IMR-90 (cell line): ENCODE results near the gene NTM. TPM values are rescaled to one million over a fixed set of nuclear protein-coding genes. Genes with fewer than 3 reads are reported as not detected.

Experiments
- ATAC-seq: fragments of 200-7000 bp; cut with Tn5 transposase; 2 replicates; pipeline ENCODE4 v1.9.1; 2020; ENCODE audit warnings: low read depth, mild to moderate bottlenecking, moderate library complexity
- BruUV-seq: library from RNA; stranded (reverse); fragments of 400-500 nt; replicated peaks from 2 replicates; lab custom pipeline; 2021; lab: Mats Ljungman, UMichigan
- CTCF ChIA-PET: fragments of 300-600 bp; formaldehyde crosslinking; extraction: SDS; loops from one replicate; lab custom pipeline; 2021; ENCODE audit warnings: antibody characterized with exemption; lab: Yijun Ruan, JAX
- POLR2A ChIA-PET: fragments of 300-600 bp; sonication (Branson Sonifier 250); formaldehyde crosslinking; loops from one replicate; lab custom pipeline; 2022; ENCODE audit warnings: antibody characterized with exemption; ENCODE audit not compliant: unreplicated experiment; lab: Charles Lee
- DNase-seq: peaks from one replicate; pipeline ENCODE4 v3.0.0; 2013
- H2AFZ ChIP-seq: replicated peaks from 2 replicates; pipeline ENCODE3; 2013; ENCODE audit warnings: low read length, mild to moderate bottlenecking; ENCODE audit not compliant: poor library complexity
- H2AK5ac ChIP-seq: 2 replicates; pipeline ENCODE4 v1.6.1; 2013; ENCODE audit warnings: low read depth, low read length, inconsistent platforms
- H2AK9ac ChIP-seq: replicated peaks from 2 replicates; pipeline ENCODE3; 2013; ENCODE audit warnings: mild to moderate bottlenecking, low read depth, low read length, moderate library complexity; ENCODE audit not compliant: poor library complexity
- H2BK120ac ChIP-seq: 2 replicates; pipeline ENCODE4 v1.6.1; 2013; ENCODE audit warnings: low read depth, low read length, inconsistent platforms
- H2BK15ac ChIP-seq: 3 replicates; pipeline ENCODE4 v1.6.1; 2013; ENCODE audit warnings: low read depth, low read length, inconsistent platforms
- H2BK20ac ChIP-seq: 2 replicates; pipeline ENCODE4 v1.6.1; 2013; ENCODE audit warnings: low read depth, mild to moderate bottlenecking, inconsistent platforms, low read length, moderate library complexity
- H2BK5ac ChIP-seq: 2 replicates; pipeline ENCODE4 v1.6.1; 2013; ENCODE audit warnings: mild to moderate bottlenecking, low read depth, low read length, inconsistent platforms; ENCODE audit not compliant: poor library complexity, severe bottlenecking
- H3K14ac ChIP-seq: replicated peaks from 2 replicates; pipeline ENCODE4 v1.6.1; 2013; ENCODE audit warnings: low read depth, low read length, inconsistent platforms
- H3K18ac ChIP-seq: 2 replicates; pipeline ENCODE4 v1.6.1; 2013; ENCODE audit warnings: low read depth, low read length, control low read depth
- H3K23ac ChIP-seq: 2 replicates; pipeline ENCODE4 v1.6.1; 2013; ENCODE audit warnings: low read depth, low read length, inconsistent platforms
- H3K27ac ChIP-seq: 2 replicates; pipeline ENCODE4 v1.5.1; 2013; ENCODE audit warnings: mild to moderate bottlenecking, control low read depth, low read length; ENCODE audit not compliant: insufficient read depth
- H3K27me3 ChIP-seq: 2 replicates; pipeline ENCODE4 v1.6.1; 2013; ENCODE audit warnings: low read length; ENCODE audit not compliant: control insufficient read depth, insufficient read depth
- H3K36me3 ChIP-seq: 2 replicates; pipeline ENCODE4 v1.6.1; 2013; ENCODE audit warnings: low read length, mixed read lengths; ENCODE audit not compliant: control insufficient read depth, insufficient read depth
- H3K4ac ChIP-seq: 2 replicates; pipeline ENCODE4 v1.6.1; 2013; ENCODE audit warnings: low read depth, low read length, inconsistent platforms
- H3K4me1 ChIP-seq: 2 replicates; pipeline ENCODE4 v1.6.1; 2013; ENCODE audit warnings: low read length, mixed read lengths; ENCODE audit not compliant: control insufficient read depth, insufficient read depth
- H3K4me2 ChIP-seq: 2 replicates; pipeline ENCODE4 v1.6.1; 2013; ENCODE audit warnings: low read depth, mild to moderate bottlenecking, control low read depth, low read length, moderate library complexity
- H3K4me3 ChIP-seq: 2 replicates; pipeline ENCODE4 v1.5.1; 2013; ENCODE audit warnings: low read depth, mild to moderate bottlenecking, control low read depth, low read length, moderate library complexity; ENCODE audit not compliant: insufficient read depth
- H3K56ac ChIP-seq: 2 replicates; pipeline ENCODE4 v1.6.1; 2013; ENCODE audit warnings: low read length, inconsistent platforms; ENCODE audit not compliant: insufficient read depth; ENCODE audit errors: extremely low read depth
- H3K79me1 ChIP-seq, 2 experiments: 2 replicates each; pipeline ENCODE4 v1.6.1; 2013; ENCODE audit warnings: low read length in 2 of 2, inconsistent platforms in 1 of 2, low read depth in 1 of 2
- H3K9ac ChIP-seq: 2 replicates; pipeline ENCODE4 v1.6.1; 2013; ENCODE audit warnings: low read depth, low read length, control low read depth
- H3K9me1 ChIP-seq: 2 replicates; pipeline ENCODE4 v1.6.1; 2013; ENCODE audit warnings: low read length, inconsistent platforms; ENCODE audit not compliant: insufficient read depth
- H3K9me3 ChIP-seq: 2 replicates; pipeline ENCODE4 v1.6.1; 2013; ENCODE audit warnings: low read length; ENCODE audit not compliant: control insufficient read depth, insufficient read depth
- H4K20me1 ChIP-seq: 2 replicates; pipeline ENCODE4 v1.6.1; 2013; ENCODE audit warnings: low read length, inconsistent platforms; ENCODE audit not compliant: insufficient read depth
- H4K5ac ChIP-seq: 2 replicates; pipeline ENCODE4 v1.6.1; 2013; ENCODE audit warnings: mild to moderate bottlenecking, low read depth, low read length, control low read depth
- H4K8ac ChIP-seq, 2 experiments: 2 replicates each; pipeline ENCODE4 v1.6.1; 2013; ENCODE audit warnings: low read depth in 2 of 2, low read length in 2 of 2, control low read depth in 1 of 2, inconsistent platforms in 1 of 2
- H4K91ac ChIP-seq: 2 replicates; pipeline ENCODE4 v1.6.1; 2013; ENCODE audit warnings: low read depth, low read length, inconsistent platforms; ENCODE audit not compliant: insufficient read depth
- BHLHE40 ChIP-seq: fragments of 150-350 bp; IDR thresholded peaks from 2 replicates; pipeline ENCODE4 v1.6.1; 2016; ENCODE audit warnings: mild to moderate bottlenecking, low read depth, low read length
- CEBPB ChIP-seq: IDR thresholded peaks from 2 replicates; pipeline ENCODE4 v1.6.1; 2012; ENCODE audit warnings: low read depth, low read length, improper control_type of control experiment
- CHD1 ChIP-seq: IDR thresholded peaks from 2 replicates; pipeline ENCODE4 v1.6.1; 2012; ENCODE audit warnings: low read depth, low read length, improper control_type of control experiment
- FOS ChIP-seq: fragments of 150-350 bp; IDR thresholded peaks from 2 replicates; pipeline ENCODE4 v1.6.1; 2016; ENCODE audit warnings: low read depth, low read length
- MAZ ChIP-seq: IDR thresholded peaks from 2 replicates; pipeline ENCODE4 v1.6.1; 2012; ENCODE audit warnings: low read depth, mild to moderate bottlenecking, low read length, improper control_type of control experiment, moderate library complexity, borderline replicate concordance
- NFE2L2 ChIP-seq: fragments of 150-350 bp; IDR thresholded peaks from 2 replicates; pipeline ENCODE4 v1.6.1; 2016; ENCODE audit warnings: low read depth, mild to moderate bottlenecking, low read length
- POLR2A ChIP-seq: IDR thresholded peaks from 2 replicates; pipeline ENCODE4 v1.6.1; 2012; ENCODE audit warnings: mild to moderate bottlenecking, low read depth, low read length
- RAD21 ChIP-seq: IDR thresholded peaks from 2 replicates; pipeline ENCODE4 v1.6.1; 2012; ENCODE audit warnings: low read length, improper control_type of control experiment
- RCOR1 ChIP-seq: IDR thresholded peaks from 2 replicates; pipeline ENCODE4 v1.6.1; 2012; ENCODE audit warnings: mild to moderate bottlenecking, low read length, improper control_type of control experiment; ENCODE audit not compliant: insufficient replicate concordance
- RFX5 ChIP-seq: IDR thresholded peaks from 2 replicates; pipeline ENCODE4 v1.8.0; 2012; ENCODE audit warnings: low read depth, mild to moderate bottlenecking, low read length, moderate library complexity
- SMC3 ChIP-seq: fragments of 150-350 bp; IDR thresholded peaks from 2 replicates; pipeline ENCODE4 v1.6.1; 2016; ENCODE audit warnings: low read depth, mild to moderate bottlenecking, antibody characterized with exemption, low read length, moderate library complexity
- USF2 ChIP-seq: fragments of 150-350 bp; IDR thresholded peaks from 2 replicates; pipeline ENCODE4 v1.6.1; 2017; ENCODE audit warnings: mild to moderate bottlenecking, antibody characterized with exemption, low read length, low read depth
- WGBS, 2 experiments: methylation state at CpG; one replicate each; pipeline versions ENCODE4 v1.1.5 to v1.1.7; 2013; ENCODE audit warnings: missing lambda C conversion rate in 2 of 2; ENCODE audit not compliant: insufficient read length in 1 of 2; ENCODE audit errors: extremely low coverage in 2 of 2; 5-methylcytosine and 5-hydroxymethylcytosine counted together
- dilution Hi-C: fragments of 300-500 bp; cut with HindIII; formaldehyde crosslinking; loops from one replicate; pipeline ENCODE4 v1.14.3; 2018; ENCODE audit warnings: low sequenced_read_pairs; ENCODE audit not compliant: unreplicated experiment
- in situ Hi-C: fragments of 300-500 bp; cut with MboI; formaldehyde crosslinking; loops from 3 replicates; pipeline ENCODE4 v1.14.3; 2019; ENCODE audit warnings: low sequenced_read_pairs, inconsistent platforms, mixed read lengths
- intact Hi-C: fragments of 100-400 bp; cut with micrococcal nuclease; formaldehyde crosslinking; loops from 2 replicates; pipeline ENCODE4 v1.10.0; 2022
- polyA plus RNA-seq, 3 experiments: library from polyadenylated mRNA; depleted of rRNA; stranded (reverse); fragments of >200 nt; gene quantifications; 2 replicates each; pipeline ENCODE4 v1.2.3, GENCODE V29; 2012; ENCODE audit warnings: low replicate concordance in 1 of 3
- total RNA-seq: library from RNA; depleted of rRNA; stranded (reverse); fragments of >200 nt; gene quantifications from 2 replicates; pipeline ENCODE4 v1.2.3, GENCODE V29; 2012
- TF ChIP-seq, protein P1 (sequence below): fragments of 150-350 bp; IDR thresholded peaks from 2 replicates; pipeline ENCODE4 v1.6.1; 2016; ENCODE audit warnings: low read depth, mild to moderate bottlenecking, low read length, moderate library complexity, borderline replicate concordance

Gene NTM
- total and polyA plus RNA-seq, 2 of the 4 experiments (the other 2 are of a cell fraction): 19.5 to 25.5 TPM

GRCh38 chr11:131766637-131767036 is 396.2 kb downstream of the NTM start:
- H3K27ac ChIP-seq: no peak overlapping the region
- DNase-seq: no peak
- H3K14ac ChIP-seq: no peak overlapping the region
- no peak for ATAC-seq
- no peak overlapping the region for H2BK20ac ChIP-seq
- TF ChIP-seq BHLHE40: no peak
- no peak for TF ChIP-seq MAZ
- TF ChIP-seq CEBPB: no peak
- TF ChIP-seq POLR2A: no peak
- TF ChIP-seq NFE2L2: no peak
- no peak for TF ChIP-seq FOS
- TF ChIP-seq USF2: no peak
- TF ChIP-seq, protein P1, sequence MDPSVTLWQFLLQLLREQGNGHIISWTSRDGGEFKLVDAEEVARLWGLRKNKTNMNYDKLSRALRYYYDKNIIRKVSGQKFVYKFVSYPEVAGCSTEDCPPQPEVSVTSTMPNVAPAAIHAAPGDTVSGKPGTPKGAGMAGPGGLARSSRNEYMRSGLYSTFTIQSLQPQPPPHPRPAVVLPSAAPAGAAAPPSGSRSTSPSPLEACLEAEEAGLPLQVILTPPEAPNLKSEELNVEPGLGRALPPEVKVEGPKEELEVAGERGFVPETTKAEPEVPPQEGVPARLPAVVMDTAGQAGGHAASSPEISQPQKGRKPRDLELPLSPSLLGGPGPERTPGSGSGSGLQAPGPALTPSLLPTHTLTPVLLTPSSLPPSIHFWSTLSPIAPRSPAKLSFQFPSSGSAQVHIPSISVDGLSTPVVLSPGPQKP: no peak
- no peak for TF ChIP-seq SMC3
- TF ChIP-seq RAD21: no peak
- no peak for TF ChIP-seq CHD1
- no peak for TF ChIP-seq RCOR1
- TF ChIP-seq RFX5: no peak
- H4K8ac ChIP-seq: no peak overlapping the region
- H2AK9ac ChIP-seq: no peak overlapping the region
- ChIA-PET CTCF (no interaction called here), POLR2A (no interaction called here)
- no peak overlapping the region for H2BK120ac ChIP-seq
- H3K9me3 ChIP-seq: no peaks in the 10 kb centered on the region
- dilution Hi-C loops: no loop called here
- H3K4ac ChIP-seq: no peak overlapping the region
- H3K4me2 ChIP-seq: no peak overlapping the region
- H3K4me1 ChIP-seq: peaks cover 5% of the 10 kb centered on the region
- BruUV-seq: no TSS peak
- in situ Hi-C loops: no loop called here
- no peak overlapping the region for H4K91ac ChIP-seq
- H3K36me3 ChIP-seq: no peaks in the 10 kb centered on the region
- no peaks in the 10 kb centered on the region for H3K27me3 ChIP-seq
- intact Hi-C loops: no loop called here
- no peak overlapping the region for H3K18ac ChIP-seq
- no peak overlapping the region for H2BK5ac ChIP-seq
- 73% methylated on average over 2 of the region's 7 CpGs; no CpG with 5 or more reads in 1 of the 2 experiments for WGBS, 2 experiments
- H4K5ac ChIP-seq: no peak overlapping the region
- no peak overlapping the region for H2AK5ac ChIP-seq
- H4K20me1 ChIP-seq: no peaks in the 10 kb centered on the region
- no peak overlapping the region for H2AFZ ChIP-seq
- H2BK15ac ChIP-seq: no peak overlapping the region
- H3K56ac ChIP-seq: no peak overlapping the region
- H3K4me3 ChIP-seq: no peak overlapping the region
- H3K9ac ChIP-seq: no peak overlapping the region
- H3K79me1 ChIP-seq: no peaks in the 10 kb centered on the region
- no peak overlapping the region for H3K23ac ChIP-seq
- peaks cover 3% of the 10 kb centered on the region for H3K9me1 ChIP-seq
